NB4 (cell line): ENCODE measurements around the gene FAM171A1.
"Not testable (repeated sequence)": the region's sequence is repeated elsewhere in the genome, so short reads cannot be mapped to it uniquely, and the experiment has no call there.

Source experiments
- DNase-seq: peaks from one replicate; pipeline ENCODE4 v3.0.0; 2010; ENCODE audit warnings: low read depth
- H3K4me3 ChIP-seq: one replicate; pipeline ENCODE4 v1.5.1; 2011; ENCODE audit warnings: mild to moderate bottlenecking, low read depth, low read length, moderate library complexity
- CTCF ChIP-seq: IDR thresholded peaks from one replicate; pipeline ENCODE4 v1.5.1; 2012; ENCODE audit warnings: low read depth, low read length
- MYC ChIP-seq: IDR thresholded peaks from 2 replicates; pipeline ENCODE4 v1.6.1; 2011; ENCODE audit warnings: low read depth, low read length
- POLR2A ChIP-seq: IDR thresholded peaks from 2 replicates; pipeline ENCODE4 v1.6.1; 2011; ENCODE audit warnings: mild to moderate bottlenecking; ENCODE audit not compliant: insufficient read length; ENCODE audit errors: extremely low read depth
- TF ChIP-seq, protein P1 (sequence below): IDR thresholded peaks from 2 replicates; pipeline ENCODE4 v1.6.1; 2011; ENCODE audit warnings: low read depth, low read length

FAM171A1 gene

GRCh38 chr10:15280462-15280861 lies 90.6 kb downstream of the FAM171A1 start:
- no peak for DNase-seq
- no peak overlapping the region for H3K4me3 ChIP-seq
- TF ChIP-seq, protein P1, sequence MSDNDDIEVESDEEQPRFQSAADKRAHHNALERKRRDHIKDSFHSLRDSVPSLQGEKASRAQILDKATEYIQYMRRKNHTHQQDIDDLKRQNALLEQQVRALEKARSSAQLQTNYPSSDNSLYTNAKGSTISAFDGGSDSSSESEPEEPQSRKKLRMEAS = no peak
- no peak for TF ChIP-seq MYC
- TF ChIP-seq POLR2A = no peak
- no peak for TF ChIP-seq CTCF

- no peak for DNase-seq
- no peak for TF ChIP-seq CTCF
- no peak for TF ChIP-seq MYC
- TF ChIP-seq, protein P1 = no peak
- TF ChIP-seq POLR2A = no peak
- H3K4me3 ChIP-seq = no peak overlapping the region
Observed at GRCh38 chr10:15279236-15279635, 91.9 kb downstream of the FAM171A1 start.

GRCh38 chr10:15278786-15279185 lies 92.3 kb downstream of the FAM171A1 start:
- no peak for DNase-seq
- no peak overlapping the region for H3K4me3 ChIP-seq
- TF ChIP-seq, protein P1 = no peak
- TF ChIP-seq POLR2A (no peak), MYC (no peak), CTCF (no peak)

- DNase-seq, H3K4me3 ChIP-seq: not testable (repeated sequence)
Observed at GRCh38 chr10:15276039-15276438, 95.0 kb downstream of the FAM171A1 start.

- H3K4me3 ChIP-seq, DNase-seq: not testable (repeated sequence)
Observed at GRCh38 chr10:15269838-15270237, 101.3 kb downstream of the FAM171A1 start.

- H3K4me3 ChIP-seq = no peak overlapping the region
- no peak for DNase-seq
- TF ChIP-seq CTCF (no peak), MYC (no peak), POLR2A (no peak)
- TF ChIP-seq, protein P1 = no peak
Observed at GRCh38 chr10:15267496-15267895, 103.6 kb downstream of the FAM171A1 start.

DNA sequence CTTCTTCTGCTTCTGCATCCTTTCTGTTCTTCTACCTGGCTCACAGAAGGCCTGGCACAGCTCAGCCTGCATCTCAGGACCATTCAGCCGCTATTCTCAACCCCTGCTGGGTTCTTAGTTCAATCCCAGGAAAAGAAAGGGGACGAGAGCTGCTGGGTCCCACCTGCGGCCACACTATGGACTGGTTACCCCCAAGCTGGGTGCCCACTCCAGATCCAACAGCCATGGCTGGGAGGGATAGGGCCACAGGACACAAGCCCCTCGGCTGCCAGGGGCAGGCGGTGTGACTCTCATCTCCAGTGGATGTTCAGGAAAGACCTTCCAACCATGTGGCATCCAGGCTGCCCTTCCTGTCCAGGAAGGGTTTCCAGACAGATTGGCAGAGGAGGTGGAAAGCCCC lies 105.0 kb downstream of the FAM171A1 start:
- no peak overlapping the region for H3K4me3 ChIP-seq
- TF ChIP-seq MYC (no peak), POLR2A (no peak), CTCF (no peak)
- TF ChIP-seq, protein P1 = no peak
- DNase-seq = no peak
